Prostate gland (tissue), 2 donors: ENCODE measurements around the gene ERICH6.

Experiments
- POLR2A ChIP-seq: fragments of 450-650 bp; IDR thresholded peaks from one replicate; pipeline ENCODE4 v1.6.1; 2016; ENCODE audit warnings: antibody characterized with exemption, mild to moderate bottlenecking
- TF ChIP-seq, protein P1 (sequence below), 4 experiments: fragments of 200-600 bp in 2 of 4; fragments of 450-650 bp in 2 of 4; sonication (generic) in 2 of 4; IDR thresholded peaks; 1 replicate in 3 of 4; 2 replicates in 1 of 4; pipeline ENCODE4 v1.5.1; 2016 to 2019; ENCODE audit warnings: antibody characterized with exemption in 4 of 4, mild to moderate bottlenecking in 2 of 4, moderate library complexity in 2 of 4

GRCh38 chr3:150703756-150704344 is at the start of gene ERICH6:
- peak; percentile 51 for TF ChIP-seq POLR2A
- TF ChIP-seq, protein P1, sequence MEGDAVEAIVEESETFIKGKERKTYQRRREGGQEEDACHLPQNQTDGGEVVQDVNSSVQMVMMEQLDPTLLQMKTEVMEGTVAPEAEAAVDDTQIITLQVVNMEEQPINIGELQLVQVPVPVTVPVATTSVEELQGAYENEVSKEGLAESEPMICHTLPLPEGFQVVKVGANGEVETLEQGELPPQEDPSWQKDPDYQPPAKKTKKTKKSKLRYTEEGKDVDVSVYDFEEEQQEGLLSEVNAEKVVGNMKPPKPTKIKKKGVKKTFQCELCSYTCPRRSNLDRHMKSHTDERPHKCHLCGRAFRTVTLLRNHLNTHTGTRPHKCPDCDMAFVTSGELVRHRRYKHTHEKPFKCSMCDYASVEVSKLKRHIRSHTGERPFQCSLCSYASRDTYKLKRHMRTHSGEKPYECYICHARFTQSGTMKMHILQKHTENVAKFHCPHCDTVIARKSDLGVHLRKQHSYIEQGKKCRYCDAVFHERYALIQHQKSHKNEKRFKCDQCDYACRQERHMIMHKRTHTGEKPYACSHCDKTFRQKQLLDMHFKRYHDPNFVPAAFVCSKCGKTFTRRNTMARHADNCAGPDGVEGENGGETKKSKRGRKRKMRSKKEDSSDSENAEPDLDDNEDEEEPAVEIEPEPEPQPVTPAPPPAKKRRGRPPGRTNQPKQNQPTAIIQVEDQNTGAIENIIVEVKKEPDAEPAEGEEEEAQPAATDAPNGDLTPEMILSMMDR (IDR thresholded peaks at IDR 0.05): peak in 2 of 4 experiments; percentile 44 to 48
